Sciatic nerve (tissue), 2 donors: Measurements from ENCODE around the gene MAIP1. TPM values are rescaled to one million over a fixed set of nuclear protein-coding genes. Genes with fewer than 3 reads are reported as not detected.
A peak's percentile ranks its signal among the peaks of the same experiment; 100 is the strongest.

ENCODE experiments used
- ATAC-seq: fragments of 200-7000 bp; cut with Tn5 transposase; one replicate; pipeline ENCODE4 v1.9.1; 2020; ENCODE audit warnings: mild to moderate bottlenecking, moderate library complexity
- DNase-seq: peaks from one replicate; pipeline ENCODE4 v3.0.0-alpha.2; 2020; ENCODE audit warnings: low spot score
- intact Hi-C: fragments of 100-400 bp; cut with DNase I; formaldehyde crosslinking; loops from one replicate; pipeline ENCODE4 v1.14.2; 2022
- total RNA-seq: library from RNA; stranded (reverse); fragmentation: NEBNext Ultra II Directional; extraction: Animal tissue kit (Norgen Biotek cat#: 25700); gene quantifications from one replicate; pipeline ENCODE4 v1.2.1, GENCODE V29; 2021
- donor health status: DM: no; HTN: no; CAD: no.
- donor health status: DM: no; HTN: no; CAD: no.

The MAIP1 gene
- total RNA-seq, 1 donor from 2014 or later: 12.6 TPM

- DNase-seq (no peak), ATAC-seq (no peak)
- intact Hi-C loops: no loop called here
These were observed 12.0 kb upstream of the MAIP1 start for GRCh38 chr2:199943373-199943772.

- intact Hi-C loops: no loop called here
- ATAC-seq: no peak
- no peak for DNase-seq
These were observed 9.2 kb upstream of the MAIP1 start for GRCh38 chr2:199946196-199946595.

- intact Hi-C loops: no loop called here
- DNase-seq (no peak), ATAC-seq (no peak)
These were observed 8.5 kb upstream of the MAIP1 start for GRCh38 chr2:199946836-199947235.

GRCh38 chr2:199950396-199950795 is 5.0 kb upstream of the MAIP1 start:
- DNase-seq (no peak), ATAC-seq (no peak)
- intact Hi-C loops: no loop called here

GRCh38 chr2:199951023-199951422 is 4.4 kb upstream of the MAIP1 start:
- intact Hi-C loops: no loop called here
- DNase-seq (no peak), ATAC-seq (no peak)

- DNase-seq (no peak), ATAC-seq (no peak)
- intact Hi-C loops: no loop called here
These were observed 409 bp upstream of the MAIP1 start for GRCh38 chr2:199955007-199955338.

- DNase-seq: no peak
- no peak for ATAC-seq
- intact Hi-C loops: no loop called here
These were observed 639 bp downstream of the MAIP1 start for GRCh38 chr2:199956062-199956380.

GRCh38 chr2:199958014-199958413 is 2.6 kb downstream of the MAIP1 start:
- DNase-seq (no peak), ATAC-seq (no peak)
- intact Hi-C loops: no loop called here

- intact Hi-C loops: no loop called here
- ATAC-seq (no peak), DNase-seq (no peak)
These were observed 6.8 kb downstream of the MAIP1 start for GRCh38 chr2:199962203-199962602.

GRCh38 chr2:199966405-199966804 is 11.0 kb downstream of the MAIP1 start:
- DNase-seq (no peak), ATAC-seq (no peak)
- intact Hi-C loops: no loop called here

- ATAC-seq (no peak), DNase-seq (no peak)
- intact Hi-C loops: no loop called here
These were observed 11.6 kb downstream of the MAIP1 start for GRCh38 chr2:199966976-199967375.

GRCh38 chr2:199968126-199968525 is 12.7 kb downstream of the MAIP1 start:
- ATAC-seq: no peak
- intact Hi-C loops: no loop called here
- DNase-seq: no peak

- ATAC-seq (no peak), DNase-seq (no peak)
- intact Hi-C loops: no loop called here
These were observed 16.8 kb downstream of the MAIP1 start for GRCh38 chr2:199972088-199972626.

GRCh38 chr2:199973703-199974102 is 18.3 kb downstream of the MAIP1 start:
- ATAC-seq: peak; percentile 60
- DNase-seq: no peak
- intact Hi-C loops: no loop called here

- DNase-seq (no peak), ATAC-seq (no peak)
- intact Hi-C loops: loop anchor here (5.0 kb wide), 1 partner anchor 513 kb away; no protein-coding TSS in a partner anchor
These were observed 20.0 kb downstream of the MAIP1 start for GRCh38 chr2:199975273-199975895.

GRCh38 chr2:199977984-199978415 is 22.6 kb downstream of the MAIP1 start:
- no peak for ATAC-seq
- no peak for DNase-seq
- intact Hi-C loops: loop anchor here (5.0 kb wide), 1 partner anchor 516 kb away; no protein-coding TSS in a partner anchor

- intact Hi-C loops: loop anchor here (5.0 kb wide), 1 partner anchor 517 kb away; no protein-coding TSS in a partner anchor
- DNase-seq (no peak), ATAC-seq (peak; percentile 21)
These were observed 24.0 kb downstream of the MAIP1 start for GRCh38 chr2:199979398-199979797.

GRCh38 chr2:199979832-199980628 is 24.6 kb downstream of the MAIP1 start:
- DNase-seq: peak; percentile 96
- peak; percentile 80 for ATAC-seq
- intact Hi-C loops: loop anchor here (5.0 kb wide), 2 partner anchors 502 to 518 kb away; no protein-coding TSS in a partner anchor

GRCh38 chr2:199982126-199982843 is 26.9 kb downstream of the MAIP1 start:
- intact Hi-C loops: loop anchor here (5.0 kb wide), 1 partner anchor 500 kb away; no protein-coding TSS in a partner anchor
- no peak for ATAC-seq
- DNase-seq: no peak

- no peak for ATAC-seq
- intact Hi-C loops: loop anchor here (5.0 kb wide), 1 partner anchor 499 kb away; no protein-coding TSS in a partner anchor
These were observed 28.2 kb downstream of the MAIP1 start for GRCh38 chr2:199983534-199983933.

More at GRCh38 chr2:199983534-199983933, 28.2 kb downstream of the MAIP1 start:
- DNase-seq: no peak
